Uterus (tissue), 2 donors: ENCODE measurements around the gene RIPOR3.

Experiments
- CTCF ChIP-seq, 4 experiments: fragments of 200-600 bp in 2 of 4; fragments of 450-650 bp in 2 of 4; sonication (generic) in 2 of 4; IDR thresholded peaks; one replicate each; pipeline ENCODE4 v1.5.1; 2016 to 2019; ENCODE audit warnings: antibody characterized with exemption in 4 of 4, mild to moderate bottlenecking in 2 of 4, moderate library complexity in 1 of 4
- POLR2A ChIP-seq, 2 donors: fragments of 450-650 bp; IDR thresholded peaks; one replicate each; pipeline ENCODE4 v1.6.1; 2016; ENCODE audit warnings: antibody characterized with exemption in 2 of 2, mild to moderate bottlenecking in 1 of 2, moderate library complexity in 1 of 2

GRCh38 chr20:50675671-50676376 lies 15.5 kb downstream of the RIPOR3 start:
- no peak for TF ChIP-seq CTCF (IDR thresholded peaks at IDR 0.05)
- TF ChIP-seq POLR2A (IDR thresholded peaks at IDR 0.05), result no peak
